Calu3 (cell line): ENCODE data around the gene HDHD5. TPM values are rescaled to one million over a fixed set of nuclear protein-coding genes. Genes with fewer than 3 reads are reported as not detected.
A peak's percentile ranks its signal among the peaks of the same experiment; 100 is the strongest.

Source experiments
- BruUV-seq: library from RNA; stranded (reverse); fragments of 400-500 nt; replicated peaks from 2 replicates; lab custom pipeline; 2021; lab: Mats Ljungman, UMichigan
- CTCF ChIA-PET: fragments of 300-600 bp; sonication (Branson Sonifier 250); formaldehyde crosslinking; loops from one replicate; lab custom pipeline; 2022; ENCODE audit warnings: antibody characterized with exemption; lab: Charles Lee
- DNase-seq: peaks from one replicate; pipeline ENCODE4 v3.0.0; 2022
- H3K27ac Mint-ChIP-seq: one replicate; pipeline ENCODE4 v1.8.0; 2022; ENCODE audit warnings: mixed read lengths; ENCODE audit not compliant: unreplicated experiment
- H3K27me3 Mint-ChIP-seq: one replicate; pipeline ENCODE4 v1.8.0; 2022; ENCODE audit warnings: mixed read lengths; ENCODE audit not compliant: unreplicated experiment
- H3K36me3 Mint-ChIP-seq: one replicate; pipeline ENCODE4 v1.8.0; 2022; ENCODE audit warnings: mild to moderate bottlenecking, moderate library complexity, mixed read lengths; ENCODE audit not compliant: insufficient read depth, unreplicated experiment
- H3K4me1 Mint-ChIP-seq: one replicate; pipeline ENCODE4 v1.8.0; 2022; ENCODE audit warnings: mild to moderate bottlenecking, low read depth, mixed read lengths; ENCODE audit not compliant: unreplicated experiment
- H3K4me3 Mint-ChIP-seq: one replicate; pipeline ENCODE4 v1.8.0; 2022; ENCODE audit warnings: mild to moderate bottlenecking, low read depth, moderate library complexity, mixed read lengths; ENCODE audit not compliant: unreplicated experiment
- H3K9me3 Mint-ChIP-seq: one replicate; pipeline ENCODE4 v1.8.0; 2022; ENCODE audit warnings: low read depth, mixed read lengths; ENCODE audit not compliant: unreplicated experiment
- intact Hi-C: fragments of 100-400 bp; cut with micrococcal nuclease; formaldehyde crosslinking; loops from one replicate; pipeline ENCODE4 v1.10.0; 2022; ENCODE audit not compliant: unreplicated experiment
- total RNA-seq: library from RNA; stranded (reverse); gene quantifications from 2 replicates; pipeline ENCODE4 v1.2.3, GENCODE V29; 2022
- TF ChIP-seq, protein P1 (sequence below): fragments of 200-600 bp; IDR thresholded peaks from one replicate; pipeline ENCODE4 v1.8.0; 2022; ENCODE audit warnings: antibody characterized with exemption; ENCODE audit not compliant: unreplicated experiment

The HDHD5 gene
- total RNA-seq, 1 experiment from 2014 or later, result 44.4 TPM

DNA sequence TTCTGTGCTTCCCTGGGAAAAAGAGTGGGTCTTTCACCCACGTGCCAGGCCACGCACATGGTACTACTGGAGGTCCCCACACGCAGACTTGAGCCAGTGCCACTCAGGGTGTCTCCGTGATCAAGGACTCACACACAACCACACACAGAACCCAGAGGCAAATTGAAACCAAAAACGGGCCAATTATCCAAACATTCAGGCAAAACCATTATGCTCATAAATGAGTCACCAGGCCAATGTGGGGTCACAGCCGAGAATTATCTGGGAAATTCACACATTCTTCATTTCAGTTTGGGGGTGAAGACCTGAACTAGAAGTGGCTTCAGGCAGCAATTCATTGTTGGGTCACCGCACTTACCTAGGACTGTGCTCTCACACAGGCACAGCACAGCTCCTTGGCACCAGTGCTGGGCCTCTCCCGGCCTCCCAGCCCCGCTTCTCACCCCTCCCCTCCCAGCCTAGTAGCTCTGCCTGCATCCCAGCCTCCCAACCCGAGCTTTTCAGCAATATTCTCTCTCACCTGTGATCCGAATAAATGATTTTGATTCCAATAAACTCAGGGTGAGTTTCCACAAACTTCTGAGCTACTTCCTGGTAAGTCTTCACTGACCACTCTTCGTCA, 32.2 kb upstream of the HDHD5 start:
- intact Hi-C loops, result no loop called here
- Mint-ChIP-seq H3K27ac (no peak overlapping the region), H3K4me1 (no peaks in the 10 kb centered on the region), H3K9me3 (no peaks in the 10 kb centered on the region), H3K4me3 (no peak overlapping the region), H3K27me3 (peaks cover 32% of the 10 kb centered on the region), H3K36me3 (no peaks in the 10 kb centered on the region)
- CTCF ChIA-PET, result interaction anchor here (2.0 kb wide), 1 partner anchor 20 kb away, joined by 15 read pairs; no protein-coding TSS in a partner anchor
- DNase-seq, result no peak
- no TSS peak for BruUV-seq
- TF ChIP-seq, protein P1, sequence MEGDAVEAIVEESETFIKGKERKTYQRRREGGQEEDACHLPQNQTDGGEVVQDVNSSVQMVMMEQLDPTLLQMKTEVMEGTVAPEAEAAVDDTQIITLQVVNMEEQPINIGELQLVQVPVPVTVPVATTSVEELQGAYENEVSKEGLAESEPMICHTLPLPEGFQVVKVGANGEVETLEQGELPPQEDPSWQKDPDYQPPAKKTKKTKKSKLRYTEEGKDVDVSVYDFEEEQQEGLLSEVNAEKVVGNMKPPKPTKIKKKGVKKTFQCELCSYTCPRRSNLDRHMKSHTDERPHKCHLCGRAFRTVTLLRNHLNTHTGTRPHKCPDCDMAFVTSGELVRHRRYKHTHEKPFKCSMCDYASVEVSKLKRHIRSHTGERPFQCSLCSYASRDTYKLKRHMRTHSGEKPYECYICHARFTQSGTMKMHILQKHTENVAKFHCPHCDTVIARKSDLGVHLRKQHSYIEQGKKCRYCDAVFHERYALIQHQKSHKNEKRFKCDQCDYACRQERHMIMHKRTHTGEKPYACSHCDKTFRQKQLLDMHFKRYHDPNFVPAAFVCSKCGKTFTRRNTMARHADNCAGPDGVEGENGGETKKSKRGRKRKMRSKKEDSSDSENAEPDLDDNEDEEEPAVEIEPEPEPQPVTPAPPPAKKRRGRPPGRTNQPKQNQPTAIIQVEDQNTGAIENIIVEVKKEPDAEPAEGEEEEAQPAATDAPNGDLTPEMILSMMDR, result no peak

DNA sequence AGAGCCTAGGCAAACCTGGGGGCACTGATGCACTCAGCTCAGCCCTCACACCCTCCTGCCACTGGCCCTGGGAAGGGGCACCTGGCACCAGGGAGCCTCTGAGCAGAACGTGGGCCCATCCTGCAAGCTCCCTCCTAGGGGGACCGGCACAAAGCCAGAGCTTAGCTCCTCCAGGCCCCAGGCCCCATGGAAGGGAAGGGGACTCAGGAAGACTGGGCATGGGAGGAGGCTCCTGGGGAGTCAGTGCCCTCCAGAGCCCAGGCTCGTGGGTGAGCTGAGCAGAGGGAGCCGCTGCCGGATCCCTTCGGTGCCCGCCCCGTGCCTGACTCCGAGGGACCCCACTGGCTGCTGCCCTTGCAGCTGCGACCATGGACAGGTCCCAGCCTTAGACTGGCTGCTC, 31.6 kb upstream of the HDHD5 start:
- CTCF ChIA-PET, result interaction anchor here (2.0 kb wide), 1 partner anchor 19 kb away, joined by 15 read pairs; no protein-coding TSS in a partner anchor
- Mint-ChIP-seq H3K9me3 (no peaks in the 10 kb centered on the region), H3K27ac (no peak overlapping the region), H3K36me3 (no peaks in the 10 kb centered on the region), H3K4me1 (no peaks in the 10 kb centered on the region), H3K27me3 (peaks cover 38% of the 10 kb centered on the region), H3K4me3 (no peak overlapping the region)
- intact Hi-C loops, result no loop called here
- no peak for DNase-seq
- TF ChIP-seq, protein P1, result no peak
- no TSS peak for BruUV-seq

DNA sequence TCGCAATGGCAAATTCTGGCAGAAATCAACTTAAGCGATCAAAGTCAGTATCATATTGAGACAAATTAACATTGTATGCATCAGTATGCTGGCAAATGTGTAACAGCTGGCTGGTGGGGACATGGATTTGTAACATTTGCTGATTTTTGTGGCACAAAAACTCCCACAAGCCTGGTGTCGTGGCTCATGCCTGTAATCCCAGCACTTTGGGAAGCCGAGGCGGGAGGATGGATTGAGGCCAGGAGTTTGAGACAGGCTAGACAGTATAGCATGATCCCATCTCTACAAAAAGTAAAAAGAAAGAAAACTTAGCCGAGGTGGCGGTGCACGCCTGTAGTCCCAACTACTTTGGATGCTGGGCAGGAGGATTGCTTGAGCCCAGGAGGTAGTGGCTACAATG, 17.6 kb upstream of the HDHD5 start:
- no peak overlapping the region for H3K4me3 Mint-ChIP-seq
- H3K27me3 Mint-ChIP-seq, result peaks cover 43% of the 10 kb centered on the region
- no peaks in the 10 kb centered on the region for H3K9me3 Mint-ChIP-seq
- H3K36me3 Mint-ChIP-seq, result no peaks in the 10 kb centered on the region
- CTCF ChIA-PET, result no interaction called here
- H3K4me1 Mint-ChIP-seq, result no peaks in the 10 kb centered on the region
- intact Hi-C loops, result no loop called here
- no peak overlapping the region for H3K27ac Mint-ChIP-seq
- TF ChIP-seq, protein P1, result no peak
- no peak for DNase-seq
- no TSS peak for BruUV-seq

DNA sequence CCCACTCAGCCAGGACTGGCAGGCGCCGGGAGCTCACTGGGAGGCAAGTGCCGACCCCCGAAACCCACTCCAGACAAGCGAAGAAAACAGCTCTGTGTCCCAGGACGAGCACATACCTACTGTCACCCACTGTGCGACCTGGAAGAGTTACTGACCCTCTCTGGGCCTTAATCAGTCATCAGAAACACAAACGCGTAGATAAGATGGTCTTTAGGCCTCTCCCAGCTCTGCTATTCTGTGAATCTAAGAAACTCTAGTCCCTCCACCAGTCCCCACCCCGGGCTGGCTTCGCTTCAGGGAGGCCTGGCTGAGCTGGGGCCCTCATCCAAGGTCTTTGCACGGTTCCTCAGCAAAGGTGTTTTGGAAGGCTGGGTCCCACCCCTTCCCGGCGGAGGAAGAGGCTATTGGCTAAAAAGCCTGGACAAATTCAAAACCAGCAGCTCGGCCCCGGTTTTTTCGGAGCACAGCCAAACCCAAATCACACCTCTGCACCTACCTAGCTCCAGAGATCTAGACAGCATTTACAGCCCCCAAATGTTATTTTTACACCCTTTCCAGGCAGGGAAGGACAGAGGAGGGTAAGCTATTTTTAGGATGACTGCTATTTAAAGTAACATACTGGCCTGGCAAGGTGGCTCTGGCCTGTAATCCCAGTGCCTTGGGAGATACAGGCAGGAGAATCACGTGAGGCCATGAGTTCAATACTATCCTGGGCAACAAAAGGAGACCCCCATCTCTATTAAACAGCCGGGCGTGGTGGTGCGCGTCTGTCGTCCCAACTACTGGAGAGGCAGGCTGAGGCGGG, 13.2 kb upstream of the HDHD5 start:
- no peak for DNase-seq
- BruUV-seq, result no TSS peak
- H3K36me3 Mint-ChIP-seq, result peaks cover 6% of the 10 kb centered on the region
- H3K27ac Mint-ChIP-seq, result no peak overlapping the region
- intact Hi-C loops, result no loop called here
- peak overlapping the region; percentile 74 for H3K4me3 Mint-ChIP-seq
- no peaks in the 10 kb centered on the region for H3K4me1 Mint-ChIP-seq
- H3K27me3 Mint-ChIP-seq, result peaks cover 16% of the 10 kb centered on the region
- TF ChIP-seq, protein P1, result no peak
- H3K9me3 Mint-ChIP-seq, result no peaks in the 10 kb centered on the region
- CTCF ChIA-PET, result interaction anchor here (0.6 to 2.3 kb wide), 28 partner anchors 9 to 398 kb away, joined by 3 to 62 read pairs (median 5); partner anchors contain the start of gene HDHD5
